NCI-H2196 (cell line): Measurements from ENCODE around the gene RPL26.

ENCODE experiments used
- DNase-seq: peaks from one replicate; lab custom pipeline; 2025; ENCODE audit not compliant: unreplicated experiment; lab: John Stamatoyannopoulos, UW

Gene RPL26

DNA sequence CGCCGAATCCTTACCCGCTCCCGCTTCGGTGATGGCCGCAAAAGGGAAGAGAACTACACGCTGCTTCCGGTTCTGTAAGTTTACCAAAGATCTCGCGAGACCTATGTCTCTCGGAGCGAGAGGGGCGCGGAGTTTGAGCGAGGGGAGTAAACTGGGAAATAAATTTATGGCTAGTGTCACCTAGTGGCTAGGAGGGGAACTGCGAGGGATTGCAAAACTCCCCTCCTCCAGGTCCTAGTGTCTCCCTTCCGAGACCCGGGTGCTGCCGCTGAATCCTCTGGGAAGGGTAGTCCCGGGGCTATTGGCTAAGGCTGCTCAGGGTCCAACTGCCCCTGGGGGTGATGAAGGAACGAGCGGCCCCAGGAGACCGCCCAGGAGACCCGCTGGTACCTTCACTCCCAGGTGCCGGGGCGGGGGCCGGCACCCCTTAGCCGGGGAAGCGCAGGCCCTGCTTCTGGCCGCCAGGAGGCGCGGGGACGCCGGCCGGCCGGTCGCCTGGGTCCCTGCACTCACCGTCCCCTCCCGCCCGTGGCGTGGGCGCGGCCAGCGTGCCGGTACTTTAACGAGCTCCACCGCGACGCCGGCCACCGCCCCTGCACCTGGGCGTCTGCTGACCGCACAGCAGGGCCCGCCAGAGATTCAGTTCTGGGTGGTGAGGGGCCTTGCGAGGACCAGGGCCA lies at the start of gene RPL26:
TSS of gene RPL26 (minus strand) at position 51 of the 680 bp plus-strand sequence. CDS start 883 bp downstream, outside the sequence.
- peak; percentile 91 for DNase-seq

DNA sequence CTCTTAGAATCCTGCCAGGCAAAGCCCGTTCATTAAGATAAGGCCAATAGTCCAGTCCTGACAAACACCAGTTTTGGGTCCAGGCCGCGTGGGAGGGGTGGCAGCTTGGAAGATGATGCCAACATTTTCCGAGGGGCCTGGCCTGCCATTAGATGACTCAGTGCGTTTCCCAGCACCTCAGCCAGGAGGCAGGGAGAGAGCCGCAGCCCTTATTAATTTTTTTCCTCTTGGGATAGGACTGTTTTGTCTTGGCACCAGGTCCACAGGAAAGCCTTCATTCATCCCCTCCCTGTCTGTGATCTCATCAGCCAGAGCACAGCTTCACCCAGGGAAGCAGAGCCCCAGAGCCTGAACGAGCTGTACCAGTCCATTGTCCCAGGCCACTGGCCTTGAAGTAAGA lies 48.0 kb upstream of the RPL26 start:
- no peak for DNase-seq

DNA sequence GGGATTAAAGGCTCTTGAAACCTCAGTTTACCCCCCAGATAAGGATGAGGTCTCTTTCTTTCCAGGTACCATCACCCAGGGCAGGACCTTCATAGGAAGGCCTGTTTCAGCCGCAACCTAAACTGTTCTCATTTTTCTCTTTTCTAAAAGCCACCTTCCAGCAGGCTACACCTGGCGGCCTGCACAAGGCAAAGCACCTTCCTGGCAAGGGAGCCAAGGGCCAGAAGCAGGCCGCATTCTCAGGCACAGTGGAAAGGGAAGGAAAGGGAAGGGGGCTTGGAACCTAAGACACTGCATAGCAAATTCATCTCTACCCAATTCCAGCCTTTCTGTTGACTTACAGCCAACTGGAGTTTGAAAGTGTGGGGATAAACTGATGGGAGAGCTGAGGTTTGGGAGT lies 43.8 kb upstream of the RPL26 start:
- no peak for DNase-seq

DNA sequence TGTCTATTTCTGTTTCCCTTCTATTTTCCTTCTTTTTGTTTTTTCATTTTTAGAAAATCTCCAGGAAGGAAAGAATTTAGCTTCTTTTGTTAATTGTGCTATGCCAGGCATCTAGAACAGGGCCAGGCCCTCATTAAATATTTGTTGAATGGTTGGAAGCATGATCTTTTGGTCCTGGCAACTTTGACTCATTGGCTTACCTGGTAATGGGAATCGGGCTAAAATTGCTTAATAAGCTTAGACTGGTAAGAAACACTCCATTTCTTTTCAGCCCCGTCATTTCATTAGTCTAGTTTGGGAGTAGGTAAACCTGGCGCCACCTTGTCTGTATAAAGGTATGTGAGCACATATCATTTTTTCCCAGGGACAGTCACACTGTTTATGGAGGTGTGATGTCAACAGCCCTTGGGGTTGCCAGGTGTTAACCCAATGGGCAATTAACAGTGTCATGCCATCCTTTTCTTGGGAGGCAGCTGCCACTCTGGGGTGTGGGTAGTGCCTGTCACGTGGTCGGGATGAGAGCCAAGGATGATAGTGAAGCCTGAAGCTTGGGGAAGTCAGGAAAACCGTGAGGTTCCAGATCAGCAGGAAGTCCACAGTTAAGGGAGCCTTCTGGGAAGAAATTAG lies 43.2 kb upstream of the RPL26 start:
- DNase-seq, result no peak

DNA sequence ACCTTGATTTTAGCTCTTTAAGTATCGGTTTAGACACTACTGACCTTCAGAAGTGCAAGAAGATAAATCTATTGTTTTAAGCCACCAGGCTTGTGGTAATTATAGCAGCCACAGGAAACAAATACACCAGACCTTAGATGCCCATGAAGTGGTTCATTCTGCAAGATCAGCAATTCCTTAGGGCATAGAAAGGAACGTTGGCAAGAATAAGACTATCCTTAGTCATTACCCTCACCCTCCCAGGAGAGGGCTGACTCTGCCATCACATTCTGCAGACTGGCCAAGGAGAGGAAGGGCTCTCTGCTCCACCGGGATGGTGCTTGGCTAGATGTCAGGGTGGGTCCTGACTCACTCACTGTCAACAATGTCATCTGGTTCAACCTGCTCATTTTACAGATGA lies 38.6 kb upstream of the RPL26 start:
- no peak for DNase-seq

DNA sequence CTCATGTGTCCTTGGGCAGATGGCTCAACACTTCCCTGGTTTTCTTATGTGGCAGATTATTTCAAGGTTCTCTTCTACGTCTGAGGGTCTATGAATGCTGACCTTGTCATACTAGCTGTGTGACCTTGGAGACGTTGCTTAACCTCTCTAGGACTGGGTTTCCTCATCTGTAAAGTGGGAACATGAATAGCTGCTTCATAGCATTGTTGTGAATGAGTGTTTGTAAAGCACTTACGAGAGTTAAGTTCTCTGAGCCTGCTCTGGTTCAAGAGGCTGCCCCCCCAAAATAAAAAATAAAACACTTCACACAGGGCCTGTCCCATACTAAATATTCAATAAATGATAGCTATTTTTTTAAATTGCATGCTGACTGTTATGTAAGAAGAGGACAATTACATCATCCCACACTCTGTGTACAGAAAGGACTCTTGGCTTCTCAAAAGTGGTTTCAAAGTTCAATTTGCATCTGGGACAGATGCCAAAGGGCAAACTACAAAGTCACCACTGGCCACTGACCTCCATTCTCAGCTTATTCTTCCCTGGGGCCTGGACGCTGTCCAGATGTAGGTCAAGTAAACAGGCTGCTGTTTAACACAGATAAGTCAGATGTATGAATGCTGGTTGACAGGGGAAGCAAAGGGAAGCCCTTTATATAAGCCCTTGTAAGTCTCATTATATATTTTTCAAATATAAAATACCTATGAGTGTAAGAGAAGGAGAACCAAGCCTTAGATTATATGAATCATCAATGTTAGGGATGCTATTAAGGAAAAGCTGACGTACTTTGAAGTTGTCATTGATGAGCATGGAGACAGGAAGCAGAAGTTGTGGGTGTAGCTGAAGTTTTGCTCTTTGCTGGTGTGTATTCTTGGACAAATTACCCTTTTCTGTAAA lies 37.3 kb upstream of the RPL26 start:
- DNase-seq, result peak; percentile 50

DNA sequence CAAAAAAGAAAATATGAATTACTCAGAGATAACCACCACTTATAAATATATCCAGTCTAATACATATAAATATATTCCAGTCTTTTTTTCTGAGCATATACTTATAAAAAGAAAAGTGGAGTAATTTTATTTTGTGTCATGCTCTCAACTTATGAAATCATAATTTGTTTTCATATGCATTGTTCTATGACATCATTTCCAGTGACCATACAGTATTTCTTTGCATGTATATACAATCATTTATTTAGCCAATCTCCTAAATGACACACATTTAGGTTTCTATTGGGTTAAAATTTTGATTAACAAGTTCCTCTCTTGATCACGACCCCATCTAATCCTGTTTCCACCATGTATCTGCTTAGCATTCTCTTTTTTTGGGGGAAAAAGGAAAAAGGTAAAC lies 36.3 kb upstream of the RPL26 start:
- DNase-seq, result no peak

DNA sequence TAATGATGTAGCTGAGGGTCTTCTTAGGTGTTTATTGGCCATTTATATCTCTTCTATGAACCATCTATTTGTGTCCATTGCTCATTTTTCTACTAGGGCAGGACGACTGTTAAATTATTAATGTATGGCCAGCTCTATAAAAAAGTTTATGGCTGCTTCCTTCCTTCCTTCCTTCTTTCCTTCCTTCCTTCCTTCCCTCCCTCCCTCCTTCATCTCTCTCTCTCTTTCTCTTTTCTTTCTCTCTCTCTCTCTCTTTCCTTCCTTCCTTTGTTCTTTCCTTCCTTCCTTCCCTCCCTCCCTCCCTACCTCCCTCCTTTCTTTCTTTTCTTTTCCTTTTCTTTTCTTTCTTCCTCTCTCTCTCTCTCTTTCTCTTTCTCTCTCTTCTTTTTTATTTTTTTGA lies 35.5 kb upstream of the RPL26 start:
- no peak for DNase-seq

DNA sequence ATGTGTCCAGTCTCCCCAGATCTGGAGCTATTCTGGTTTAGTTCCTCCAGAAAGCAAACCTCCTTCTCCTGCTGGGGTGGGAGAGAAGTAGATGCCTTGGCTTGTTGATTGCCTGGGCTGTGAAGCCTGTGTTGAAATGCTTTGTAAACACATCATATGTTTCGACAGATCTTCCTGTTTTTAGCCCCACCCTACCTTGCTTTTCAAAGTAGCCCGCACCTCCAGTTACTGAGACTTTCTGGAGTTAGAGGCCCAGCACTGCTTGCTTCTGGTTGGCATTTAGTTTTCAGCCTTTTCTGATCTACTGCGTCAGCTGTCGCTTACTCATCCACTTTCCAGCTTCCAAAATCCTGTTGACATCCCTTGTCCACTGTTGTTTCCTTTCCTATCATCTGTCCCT lies 34.8 kb upstream of the RPL26 start:
- DNase-seq, result no peak

DNA sequence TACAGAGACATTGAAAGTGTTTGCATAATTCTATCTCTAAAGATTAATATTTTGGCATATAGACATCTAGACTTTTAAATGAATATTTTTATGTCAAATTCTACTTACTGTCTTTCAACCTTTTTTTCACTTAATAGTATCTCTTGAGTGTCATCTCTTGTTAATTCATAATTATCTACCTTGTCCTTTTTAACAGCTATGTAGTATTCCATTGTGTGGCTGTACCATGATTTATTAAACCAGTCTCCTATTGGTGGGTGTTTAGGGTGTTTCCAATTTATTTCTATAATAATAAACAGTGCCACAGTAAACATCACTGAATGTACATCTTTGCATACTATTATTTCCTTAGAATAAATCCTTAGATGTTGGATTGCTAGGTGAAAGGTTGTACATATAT lies 30.9 kb upstream of the RPL26 start:
- DNase-seq, result no peak

DNA sequence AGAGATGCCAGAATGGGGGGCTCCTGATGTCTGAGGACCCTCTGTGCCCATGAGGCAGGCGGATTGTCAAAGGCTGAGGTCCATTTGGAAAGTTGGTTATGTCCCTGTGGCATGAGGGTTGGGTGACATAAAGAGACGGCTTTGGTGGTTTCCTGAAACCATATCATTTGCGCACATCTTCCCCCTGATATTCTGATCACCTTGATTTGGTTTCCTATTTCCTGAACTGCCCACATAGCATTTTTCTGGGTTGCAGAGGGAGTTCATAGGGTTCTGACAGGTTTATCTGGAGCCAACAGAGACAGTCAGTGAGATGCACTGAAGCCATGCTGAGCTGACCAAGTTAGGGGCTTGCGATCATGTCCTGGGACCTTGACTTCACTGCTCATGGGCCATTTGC lies 30.3 kb upstream of the RPL26 start:
- DNase-seq, result no peak

DNA sequence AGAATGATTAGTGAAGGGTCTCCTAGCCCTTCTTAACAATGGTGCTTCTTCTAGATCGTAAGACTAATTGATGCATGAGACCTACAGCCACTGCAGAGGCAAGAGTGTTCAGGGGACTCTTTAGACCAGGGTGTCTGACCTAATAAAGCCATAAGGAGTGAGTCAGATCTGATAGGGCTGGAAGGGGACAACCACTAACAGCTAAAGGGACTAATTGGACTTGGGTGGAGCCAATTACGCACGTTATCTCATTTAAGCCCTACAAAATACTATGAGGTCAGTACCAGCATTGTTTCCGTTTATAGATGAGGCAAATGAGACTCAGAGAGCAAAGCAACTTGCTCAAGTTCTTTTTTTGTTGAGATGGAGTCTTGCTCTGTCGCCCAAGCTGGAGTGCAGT lies 29.1 kb upstream of the RPL26 start:
- DNase-seq, result no peak

DNA sequence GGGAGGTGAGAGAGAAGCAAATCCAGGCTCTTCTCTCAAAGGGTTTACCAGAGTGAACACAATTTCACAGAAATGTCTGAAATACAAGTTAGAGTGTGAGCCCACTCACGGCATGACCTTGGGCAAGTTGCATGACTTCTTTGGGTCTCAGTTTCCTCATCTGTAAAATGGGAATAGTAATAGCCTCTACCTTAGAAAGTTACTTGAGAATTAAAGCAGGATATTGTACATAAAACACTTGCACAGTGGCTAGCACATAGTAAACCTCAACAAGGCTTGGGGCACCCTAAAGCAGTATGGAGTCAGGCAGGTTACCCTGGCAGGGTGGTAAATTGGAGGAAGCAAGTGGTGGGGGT lies 27.9 kb upstream of the RPL26 start:
- DNase-seq, result no peak

DNA sequence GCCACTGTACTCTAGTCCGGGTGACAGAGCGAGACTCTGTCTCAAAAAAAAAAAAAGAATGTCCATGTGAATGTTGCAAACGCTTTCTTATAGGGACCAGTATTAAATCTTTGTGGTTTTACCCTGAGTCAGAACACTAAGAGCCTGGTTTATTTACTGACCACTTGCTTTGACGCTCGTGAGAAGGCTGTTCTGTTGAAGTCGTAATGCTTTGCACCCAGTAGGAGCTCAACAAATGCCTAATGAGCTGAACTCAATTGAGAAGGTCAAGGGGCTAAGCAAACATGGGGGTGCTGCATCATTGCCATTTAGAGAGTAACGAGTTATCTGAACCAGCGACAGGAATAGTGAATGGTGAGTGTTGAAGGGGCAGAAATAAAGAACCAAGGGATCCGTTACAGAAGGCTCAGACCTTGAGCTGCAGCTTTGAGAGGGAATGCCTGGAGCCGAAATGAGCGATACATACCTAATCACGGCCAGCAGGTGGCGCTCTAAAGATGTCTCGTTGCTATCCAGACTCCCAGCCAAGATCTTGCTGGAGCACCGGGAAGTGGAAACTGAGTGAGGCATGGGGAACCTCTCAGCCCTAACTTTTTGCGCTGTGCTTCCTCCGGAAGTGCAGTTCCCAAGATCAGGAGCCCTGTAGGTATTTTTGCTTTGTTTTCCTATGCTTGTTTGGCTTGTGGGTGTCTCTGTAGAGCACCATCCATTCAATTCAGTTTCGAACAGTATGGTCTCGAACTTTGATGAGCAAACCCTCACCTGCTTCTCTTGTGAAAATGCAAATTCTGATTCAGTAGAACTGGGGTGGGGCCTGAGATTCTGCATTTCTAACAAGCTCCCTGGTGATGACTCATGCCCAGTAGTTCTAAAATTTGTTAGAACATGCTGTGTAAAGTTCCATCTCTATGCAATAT lies 27.2 kb upstream of the RPL26 start:
- DNase-seq, result peak; percentile 76

DNA sequence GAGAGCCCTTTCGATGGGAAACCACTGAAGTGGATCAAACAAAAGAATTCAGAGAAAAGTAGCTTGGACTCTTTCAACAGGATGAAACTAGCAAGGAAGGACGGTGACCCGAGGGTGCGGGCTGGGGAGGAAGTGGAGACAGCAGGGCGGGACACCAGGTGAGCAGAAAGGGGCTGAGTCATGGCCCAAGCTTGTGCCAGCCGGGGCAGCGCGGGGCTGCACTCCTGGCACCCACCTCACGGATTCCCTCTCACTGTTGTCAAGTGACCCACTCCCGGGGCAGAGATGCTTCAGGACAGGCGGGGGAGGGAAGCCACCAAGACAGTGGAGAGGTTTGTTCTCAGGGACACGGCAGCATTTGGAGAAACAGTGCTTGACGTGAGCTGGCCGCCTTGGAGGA lies 25.4 kb upstream of the RPL26 start:
- no peak for DNase-seq

DNA sequence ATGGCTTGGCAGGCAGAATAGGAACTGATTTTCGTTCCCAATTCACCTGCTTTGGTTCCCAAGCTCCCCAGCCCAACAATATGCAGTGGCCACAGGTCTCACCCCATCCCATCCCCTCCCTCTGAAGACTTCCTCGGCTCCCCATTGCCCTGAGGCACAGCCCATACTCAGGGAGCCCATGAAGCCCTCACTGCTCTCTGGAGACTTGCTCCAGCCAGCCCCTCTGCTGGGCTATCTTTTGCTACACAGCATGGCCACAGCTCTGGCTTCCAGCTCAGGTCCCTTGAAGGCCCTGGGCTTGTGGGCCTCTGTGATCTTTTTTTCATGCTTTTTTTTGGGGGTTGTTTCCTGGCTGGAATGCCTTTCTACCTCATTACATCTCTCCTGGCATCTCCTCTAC lies 23.2 kb upstream of the RPL26 start:
- DNase-seq, result no peak

DNA sequence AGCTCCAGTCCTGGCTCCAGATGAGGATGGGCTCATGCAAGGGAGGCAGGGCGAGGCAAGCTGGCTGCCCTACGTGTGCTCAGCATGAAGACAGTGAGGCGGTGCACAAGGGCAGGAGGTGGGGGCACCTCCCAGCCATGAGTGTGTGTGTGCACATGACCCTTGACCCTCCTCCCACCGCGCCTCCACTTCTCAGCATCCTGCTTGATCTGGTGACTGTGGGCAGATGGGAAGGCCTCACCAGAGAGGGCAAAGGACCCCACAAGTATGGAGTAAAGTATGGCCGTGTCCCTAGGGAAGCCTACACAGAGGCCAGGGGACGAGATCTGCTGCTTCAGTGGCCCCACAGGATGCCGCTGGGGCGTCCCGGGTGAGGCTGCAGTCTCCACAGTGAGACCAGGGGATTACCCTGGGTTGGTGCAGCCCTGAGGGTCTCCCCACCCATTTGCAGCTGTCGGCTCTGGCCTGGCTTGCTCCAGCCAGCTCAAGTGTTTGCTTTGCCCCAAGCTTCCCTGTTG lies 22.6 kb upstream of the RPL26 start:
- DNase-seq, result no peak

DNA sequence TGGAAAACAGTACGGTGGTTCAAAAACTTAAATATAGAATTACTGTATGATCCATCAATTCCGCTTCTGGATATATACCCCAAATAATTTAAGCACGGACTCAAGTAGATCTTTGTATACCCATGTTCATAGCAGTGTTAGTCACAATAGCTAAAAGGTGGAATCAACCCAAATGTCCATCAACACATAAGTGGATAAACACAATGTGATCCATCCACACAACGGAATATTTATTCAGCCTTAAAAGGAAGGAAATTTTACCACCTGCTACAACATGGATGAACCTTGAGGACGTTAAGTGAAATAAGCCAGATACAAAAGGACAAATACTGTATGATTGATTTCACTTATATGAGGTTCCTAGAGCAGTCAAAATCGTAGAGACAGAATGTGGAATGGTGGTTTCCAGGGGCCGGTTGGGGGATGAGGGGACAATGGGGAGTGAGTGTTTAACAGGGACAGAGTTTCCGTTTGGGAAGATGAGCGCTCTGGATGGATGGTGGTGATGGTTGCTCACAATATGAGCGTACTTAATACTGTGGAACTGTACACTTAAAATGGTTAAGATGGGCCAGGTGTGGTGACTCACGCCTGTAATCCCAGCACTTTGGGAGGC lies 20.0 kb upstream of the RPL26 start:
- DNase-seq, result no peak

DNA sequence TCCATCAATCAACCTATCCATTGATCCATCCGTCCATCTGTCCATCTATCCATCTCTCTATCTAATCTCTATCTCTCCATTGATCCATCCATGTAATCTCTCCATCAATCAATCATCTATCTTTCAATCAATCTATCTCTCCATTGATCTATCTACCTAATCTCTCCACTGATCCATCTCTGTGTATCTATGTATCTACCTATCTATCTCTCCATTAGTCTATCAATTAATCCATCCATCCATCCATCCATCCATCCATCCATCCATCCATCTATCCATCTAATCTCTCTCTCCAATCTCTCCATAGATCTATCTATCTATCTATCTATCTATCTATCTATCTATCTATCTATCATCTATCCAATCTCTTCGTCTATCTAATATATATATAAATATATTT lies 18.1 kb upstream of the RPL26 start:
- no peak for DNase-seq

DNA sequence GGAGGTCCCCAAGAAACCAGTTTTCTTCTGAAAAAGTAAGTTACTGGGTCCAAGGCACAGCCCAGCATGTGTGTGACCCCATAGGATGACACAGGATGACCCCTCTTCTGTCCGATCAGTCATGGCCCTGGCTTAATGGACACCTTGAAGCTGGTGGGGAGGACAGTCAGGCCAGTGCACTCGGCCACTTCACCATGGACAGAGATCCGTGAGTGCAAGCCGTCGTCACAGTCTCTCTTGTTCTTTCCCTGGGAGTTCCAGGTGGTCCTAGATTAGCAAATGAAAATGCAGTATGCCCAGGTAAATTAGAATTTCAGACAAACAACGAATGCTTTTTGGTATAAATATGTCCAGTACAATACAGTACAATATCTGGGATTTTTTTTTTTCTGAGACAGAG lies 16.0 kb upstream of the RPL26 start:
- no peak for DNase-seq
